Activated naive CD8-positive, alpha-beta T cell treated with anti-CD3 and anti-CD28 coated beads, Interleukin-2, amount 50 U/mL, for 24 hours (primary cell): Measurements from ENCODE around the gene GRM4.

Source experiments
- ATAC-seq: fragments of 150-1000 bp; cut with Tn5 transposase; one replicate; pipeline ENCODE4 v1.10.0; 2021
- DNase-seq: peaks from one replicate; pipeline ENCODE4 v3.0.0; 2021
- H3K27ac Mint-ChIP-seq: one replicate; pipeline ENCODE4 v1.8.0; 2021; ENCODE audit warnings: mild to moderate bottlenecking, mixed read lengths
- H3K27me3 Mint-ChIP-seq: one replicate; pipeline ENCODE4 v1.8.0; 2021; ENCODE audit warnings: mixed read lengths
- H3K36me3 Mint-ChIP-seq: one replicate; pipeline ENCODE4 v1.8.0; 2021; ENCODE audit warnings: low read depth, mixed read lengths
- H3K4me1 Mint-ChIP-seq: one replicate; pipeline ENCODE4 v1.8.0; 2021; ENCODE audit warnings: mixed read lengths
- H3K4me3 Mint-ChIP-seq: one replicate; pipeline ENCODE4 v1.8.0; 2021; ENCODE audit warnings: mild to moderate bottlenecking, moderate library complexity, mixed read lengths
- H3K9me3 Mint-ChIP-seq: one replicate; pipeline ENCODE4 v1.8.0; 2021; ENCODE audit warnings: mixed read lengths

Gene GRM4

GRCh38 chr6:33980176-33981175 lies 165.4 kb downstream of the GRM4 start:
- Mint-ChIP-seq H3K4me1 (peaks cover 2% of the 10 kb centered on the region), H3K4me3 (no peak overlapping the region), H3K36me3 (no peaks in the 10 kb centered on the region), H3K9me3 (no peaks in the 10 kb centered on the region), H3K27ac (no peak overlapping the region), H3K27me3 (peaks cover 11% of the 10 kb centered on the region)
- ATAC-seq (no peak), DNase-seq (no peak)

GRCh38 chr6:33979750-33980149 lies 166.1 kb downstream of the GRM4 start:
- Mint-ChIP-seq H3K27ac (no peak overlapping the region), H3K27me3 (peaks cover 13% of the 10 kb centered on the region), H3K4me3 (no peak overlapping the region), H3K36me3 (no peaks in the 10 kb centered on the region), H3K9me3 (no peaks in the 10 kb centered on the region), H3K4me1 (peaks cover 2% of the 10 kb centered on the region)
- ATAC-seq (no peak), DNase-seq (no peak)

GRCh38 chr6:33978412-33979150 lies 167.3 kb downstream of the GRM4 start:
- Mint-ChIP-seq H3K36me3 (no peaks in the 10 kb centered on the region), H3K4me3 (no peak overlapping the region), H3K4me1 (peaks cover 2% of the 10 kb centered on the region), H3K9me3 (no peaks in the 10 kb centered on the region), H3K27me3 (peaks cover 22% of the 10 kb centered on the region), H3K27ac (no peak overlapping the region)
- DNase-seq (no peak), ATAC-seq (no peak)

GRCh38 chr6:33977606-33978411 lies 168.1 kb downstream of the GRM4 start:
- Mint-ChIP-seq H3K27me3 (peaks cover 22% of the 10 kb centered on the region), H3K27ac (no peak overlapping the region), H3K4me3 (no peak overlapping the region), H3K9me3 (no peaks in the 10 kb centered on the region), H3K36me3 (no peaks in the 10 kb centered on the region), H3K4me1 (no peaks in the 10 kb centered on the region)
- DNase-seq: no peak
- peak; percentile 22 for ATAC-seq

- DNase-seq: no peak
- H3K4me1 Mint-ChIP-seq: no peaks in the 10 kb centered on the region
- H3K4me3 Mint-ChIP-seq: no peak overlapping the region
- H3K9me3 Mint-ChIP-seq: no peaks in the 10 kb centered on the region
- H3K27ac Mint-ChIP-seq: no peak overlapping the region
- no peaks in the 10 kb centered on the region for H3K36me3 Mint-ChIP-seq
- H3K27me3 Mint-ChIP-seq: peaks cover 28% of the 10 kb centered on the region
- ATAC-seq: no peak
Observed at GRCh38 chr6:33976437-33977360, 169.2 kb downstream of the GRM4 start.

GRCh38 chr6:33975661-33976436 lies 170.0 kb downstream of the GRM4 start:
- Mint-ChIP-seq H3K9me3 (no peaks in the 10 kb centered on the region), H3K4me1 (no peaks in the 10 kb centered on the region), H3K27ac (no peak overlapping the region), H3K36me3 (no peaks in the 10 kb centered on the region), H3K27me3 (peaks cover 31% of the 10 kb centered on the region), H3K4me3 (no peak overlapping the region)
- DNase-seq (no peak), ATAC-seq (no peak)

- Mint-ChIP-seq H3K36me3 (no peaks in the 10 kb centered on the region), H3K27ac (no peak overlapping the region), H3K4me3 (no peak overlapping the region), H3K4me1 (no peaks in the 10 kb centered on the region), H3K27me3 (peaks cover 36% of the 10 kb centered on the region), H3K9me3 (no peaks in the 10 kb centered on the region)
- ATAC-seq (no peak), DNase-seq (no peak)
Observed at GRCh38 chr6:33974471-33974870, 171.4 kb downstream of the GRM4 start.

GRCh38 chr6:33974030-33974429 lies 171.9 kb downstream of the GRM4 start:
- ATAC-seq (no peak), DNase-seq (no peak)
- Mint-ChIP-seq H3K36me3 (no peaks in the 10 kb centered on the region), H3K9me3 (no peaks in the 10 kb centered on the region), H3K4me3 (no peak overlapping the region), H3K27me3 (peaks cover 36% of the 10 kb centered on the region), H3K4me1 (no peaks in the 10 kb centered on the region), H3K27ac (no peak overlapping the region)

GRCh38 chr6:33971580-33971979 lies 174.3 kb downstream of the GRM4 start:
- Mint-ChIP-seq H3K4me1 (no peaks in the 10 kb centered on the region), H3K36me3 (no peaks in the 10 kb centered on the region), H3K9me3 (no peaks in the 10 kb centered on the region), H3K27me3 (peaks cover 46% of the 10 kb centered on the region), H3K27ac (no peak overlapping the region), H3K4me3 (no peak overlapping the region)
- DNase-seq: no peak
- ATAC-seq: no peak
